Measurements from ENCODE around the gene MPPED2.

Gene MPPED2

DNA sequence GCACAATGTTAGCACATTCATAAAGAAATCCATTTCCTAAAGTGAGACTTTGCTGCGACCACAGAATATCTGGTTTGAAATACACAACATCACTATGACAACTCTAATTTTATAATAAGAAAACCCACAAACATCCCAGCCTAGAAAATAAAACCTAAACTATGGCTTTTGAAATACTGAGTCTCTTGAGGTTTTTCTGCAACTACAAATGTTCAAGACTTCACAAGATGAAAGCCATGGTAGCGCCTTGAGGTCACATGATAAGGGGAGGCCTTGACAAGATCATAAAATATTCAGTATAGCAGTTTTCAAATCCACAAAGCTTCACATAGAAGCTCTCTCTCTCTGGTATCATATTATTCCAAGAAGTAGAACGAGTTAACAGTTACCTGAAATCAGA is 126.8 kb downstream of the MPPED2 start:
- Histone ChIP-seq H3K4me1 (ENCODE audit: control insufficient read depth, insufficient read depth, low read length) (no peaks in the 10 kb centered on the region), H3K9me3 (replicated peaks; ENCODE audit: low read length) (no peaks in the 10 kb centered on the region), H3K9ac (ENCODE audit: low read depth, low read length) (no peak overlapping the region), H3K36me3 (ENCODE audit: insufficient read depth, low read length) (no peaks in the 10 kb centered on the region), H3K4me2 (ENCODE audit: low read length) (no peak overlapping the region), H3K27me3 (ENCODE audit: control insufficient read depth, insufficient read depth, low read length) (no peaks in the 10 kb centered on the region), H3K4me3 (ENCODE audit: low read length) (no peak overlapping the region)

DNA sequence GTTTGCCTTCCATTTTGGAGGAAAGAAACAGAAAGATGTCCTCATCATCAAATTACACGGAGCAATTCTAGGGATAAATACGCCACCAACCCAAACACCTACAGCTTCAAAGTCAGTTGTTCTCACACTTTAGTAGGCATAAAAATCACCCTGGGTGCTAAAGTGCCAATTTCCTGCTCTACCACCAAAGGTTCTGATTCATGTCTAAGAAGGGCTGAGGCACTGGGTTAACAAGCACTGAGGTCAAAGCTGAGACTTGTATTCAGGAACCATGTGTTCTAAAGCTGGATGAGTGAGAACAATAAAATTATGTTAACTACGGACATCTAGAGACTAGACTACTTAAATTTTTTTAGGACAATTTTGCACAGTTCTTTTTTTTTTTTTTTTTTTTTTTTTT is 127.6 kb downstream of the MPPED2 start:
- H3K4me3 ChIP-seq (ENCODE audit: low read length), result no peak overlapping the region
- H3K9ac ChIP-seq (ENCODE audit: low read depth, low read length), result no peak overlapping the region
- H3K36me3 ChIP-seq (ENCODE audit: insufficient read depth, low read length), result no peaks in the 10 kb centered on the region
- H3K4me1 ChIP-seq (ENCODE audit: control insufficient read depth, insufficient read depth, low read length), result no peaks in the 10 kb centered on the region
- H3K4me2 ChIP-seq (ENCODE audit: low read length), result no peak overlapping the region
- H3K9me3 ChIP-seq (replicated peaks; ENCODE audit: low read length), result no peaks in the 10 kb centered on the region
- H3K27me3 ChIP-seq (ENCODE audit: control insufficient read depth, insufficient read depth, low read length), result no peaks in the 10 kb centered on the region

DNA sequence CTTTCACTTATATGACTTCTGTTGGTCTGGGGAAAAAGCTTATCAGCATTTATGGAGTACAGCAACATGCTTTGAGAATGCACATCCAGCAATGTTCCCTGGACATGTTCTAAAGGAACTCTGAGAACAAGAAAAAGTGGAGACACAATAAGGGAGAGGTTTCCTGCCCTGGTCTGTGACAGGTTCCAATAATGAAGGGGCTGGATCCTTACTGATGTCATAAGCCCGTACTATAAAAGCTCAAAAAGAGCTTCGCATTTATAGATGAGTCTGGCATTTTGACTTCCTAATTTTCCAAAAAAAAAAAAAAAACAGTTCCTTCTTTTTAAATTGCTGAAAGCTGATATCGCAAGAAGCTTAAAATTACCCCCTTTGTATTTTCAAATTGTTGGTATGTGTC is 129.1 kb downstream of the MPPED2 start:
- no peaks in the 10 kb centered on the region for H3K4me1 ChIP-seq (ENCODE audit: control insufficient read depth, insufficient read depth, low read length)

DNA sequence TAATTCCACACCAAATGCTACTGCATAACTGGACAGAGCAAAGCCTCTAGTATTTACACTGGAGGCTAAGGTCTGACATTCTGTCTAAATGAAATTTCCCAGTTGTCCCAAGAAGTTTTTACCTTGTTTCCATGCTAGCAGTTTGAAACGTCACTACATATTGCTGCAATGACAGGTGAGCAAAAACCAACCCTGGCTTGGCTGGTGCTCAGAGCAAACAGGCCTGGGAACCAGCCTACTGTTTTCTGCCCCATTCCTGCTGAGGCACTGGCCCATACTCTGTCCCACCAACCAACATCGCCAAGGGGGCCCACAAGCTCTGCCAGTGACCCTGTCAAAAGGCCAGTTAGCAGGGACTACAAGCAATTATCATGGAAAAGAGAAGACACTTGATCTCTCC is 131.1 kb downstream of the MPPED2 start:
- Histone ChIP-seq H3K4me1 (ENCODE audit: control insufficient read depth, insufficient read depth, low read length) (no peaks in the 10 kb centered on the region), H3K9ac (ENCODE audit: low read depth, low read length) (no peak overlapping the region), H3K36me3 (ENCODE audit: insufficient read depth, low read length) (no peaks in the 10 kb centered on the region), H3K4me3 (ENCODE audit: low read length) (no peak overlapping the region), H3K9me3 (replicated peaks; ENCODE audit: low read length) (no peaks in the 10 kb centered on the region), H3K4me2 (ENCODE audit: low read length) (no peak overlapping the region), H3K27me3 (ENCODE audit: control insufficient read depth, insufficient read depth, low read length) (no peaks in the 10 kb centered on the region)

More for the DNA sequence above, 129.1 kb downstream of the MPPED2 start:
- H3K27me3 ChIP-seq (ENCODE audit: control insufficient read depth, insufficient read depth, low read length), result no peaks in the 10 kb centered on the region
- no peak overlapping the region for H3K9ac ChIP-seq (ENCODE audit: low read depth, low read length)
- H3K4me2 ChIP-seq (ENCODE audit: low read length), result no peak overlapping the region
- no peaks in the 10 kb centered on the region for H3K9me3 ChIP-seq (replicated peaks; ENCODE audit: low read length)
- H3K4me3 ChIP-seq (ENCODE audit: low read length), result no peak overlapping the region
- H3K36me3 ChIP-seq (ENCODE audit: insufficient read depth, low read length), result no peaks in the 10 kb centered on the region

DNA sequence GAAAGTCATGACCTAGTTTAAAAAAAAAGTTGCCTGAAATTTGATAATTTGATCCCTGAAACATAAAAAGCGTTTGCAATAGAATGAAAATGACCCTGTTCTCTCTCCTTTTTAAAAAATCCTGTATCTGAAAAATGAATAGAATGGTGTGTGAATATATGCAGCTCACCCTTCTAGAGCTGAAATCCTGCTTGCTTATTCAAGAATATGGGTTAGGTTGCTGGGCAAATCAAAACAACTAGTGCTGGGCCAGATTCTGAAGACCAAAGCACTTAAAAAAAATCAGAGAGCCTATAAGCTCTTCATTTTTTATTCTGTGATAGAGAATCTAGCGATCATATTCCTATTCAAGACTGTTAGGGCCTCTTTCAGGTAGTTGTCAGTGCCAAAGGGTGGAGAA is 131.6 kb downstream of the MPPED2 start:
- H3K4me2 ChIP-seq (ENCODE audit: low read length), result no peak overlapping the region
- H3K9ac ChIP-seq (ENCODE audit: low read depth, low read length), result no peak overlapping the region
- H3K4me1 ChIP-seq (ENCODE audit: control insufficient read depth, insufficient read depth, low read length), result no peaks in the 10 kb centered on the region
- no peaks in the 10 kb centered on the region for H3K9me3 ChIP-seq (replicated peaks; ENCODE audit: low read length)
- H3K4me3 ChIP-seq (ENCODE audit: low read length), result no peak overlapping the region
- no peaks in the 10 kb centered on the region for H3K36me3 ChIP-seq (ENCODE audit: insufficient read depth, low read length)
- H3K27me3 ChIP-seq (ENCODE audit: control insufficient read depth, insufficient read depth, low read length), result no peaks in the 10 kb centered on the region

DNA sequence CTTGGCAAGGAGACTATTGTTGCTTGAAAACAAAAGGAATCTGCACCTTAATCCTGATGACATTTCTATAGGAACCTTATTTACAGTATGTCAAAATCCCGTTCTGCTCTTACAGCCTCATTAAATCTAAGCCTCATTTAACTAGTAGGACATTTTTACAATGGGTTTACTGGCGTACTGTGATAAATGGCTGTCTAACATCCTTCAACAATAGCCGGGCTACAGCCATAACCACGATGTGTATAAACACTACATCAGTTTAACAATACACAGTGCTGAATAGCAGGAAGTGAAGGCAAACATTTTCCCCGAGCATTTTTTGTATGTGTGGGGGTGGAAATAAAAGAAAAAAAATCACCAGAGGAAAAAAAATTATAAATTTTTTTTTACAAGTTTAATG is 132.0 kb downstream of the MPPED2 start:
- H3K9me3 ChIP-seq (replicated peaks; ENCODE audit: low read length), result no peaks in the 10 kb centered on the region
- H3K4me1 ChIP-seq (ENCODE audit: control insufficient read depth, insufficient read depth, low read length), result no peaks in the 10 kb centered on the region
- H3K4me3 ChIP-seq (ENCODE audit: low read length), result no peak overlapping the region

DNA sequence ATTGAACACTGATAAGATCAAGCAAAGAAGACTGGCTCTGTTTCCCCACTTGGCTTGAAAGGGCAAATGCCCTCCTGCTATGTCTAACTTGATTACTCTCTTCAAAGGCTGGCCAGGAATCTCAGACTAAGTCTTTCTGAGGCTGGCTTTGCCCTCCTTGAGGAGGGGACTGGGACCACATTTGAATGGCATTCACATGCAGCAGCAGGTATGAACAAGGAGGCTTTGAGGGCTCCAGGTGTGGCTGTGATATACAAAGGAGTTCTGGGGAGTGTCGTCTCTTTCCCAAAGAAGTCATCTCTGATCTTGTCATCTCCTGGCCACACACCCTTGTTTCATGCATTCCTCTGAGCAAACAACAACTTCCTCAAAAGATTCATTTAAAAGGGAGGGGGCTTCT is 132.4 kb downstream of the MPPED2 start:
- Histone ChIP-seq H3K9me3 (replicated peaks; ENCODE audit: low read length) (no peaks in the 10 kb centered on the region), H3K4me2 (ENCODE audit: low read length) (no peak overlapping the region), H3K36me3 (ENCODE audit: insufficient read depth, low read length) (no peaks in the 10 kb centered on the region), H3K27me3 (ENCODE audit: control insufficient read depth, insufficient read depth, low read length) (no peaks in the 10 kb centered on the region), H3K4me3 (ENCODE audit: low read length) (no peak overlapping the region), H3K9ac (ENCODE audit: low read depth, low read length) (no peak overlapping the region), H3K4me1 (ENCODE audit: control insufficient read depth, insufficient read depth, low read length) (no peaks in the 10 kb centered on the region)

More for the DNA sequence above, 132.0 kb downstream of the MPPED2 start:
- H3K36me3 ChIP-seq (ENCODE audit: insufficient read depth, low read length), result no peaks in the 10 kb centered on the region
- H3K4me2 ChIP-seq (ENCODE audit: low read length), result no peak overlapping the region
- no peak overlapping the region for H3K9ac ChIP-seq (ENCODE audit: low read depth, low read length)
- no peaks in the 10 kb centered on the region for H3K27me3 ChIP-seq (ENCODE audit: control insufficient read depth, insufficient read depth, low read length)

DNA sequence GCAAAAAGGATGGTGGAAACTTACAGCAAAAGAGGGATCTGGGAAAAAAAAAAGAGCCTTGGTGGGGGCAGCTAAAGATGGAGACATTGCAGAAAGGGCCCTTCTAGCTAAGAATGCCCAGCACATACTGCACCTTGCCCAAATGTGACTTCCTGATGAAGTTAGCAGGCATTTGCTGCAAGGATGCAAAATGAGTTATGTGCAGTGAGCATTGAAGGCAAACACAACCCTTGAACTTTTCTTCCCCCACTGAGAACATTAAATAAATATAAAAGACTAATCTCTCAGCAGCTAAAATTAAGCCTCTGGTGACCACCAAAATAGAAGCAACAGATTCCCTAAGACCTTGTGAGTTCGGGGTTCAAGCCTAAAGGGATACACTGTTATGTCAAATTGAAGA is 133.3 kb downstream of the MPPED2 start:
- Histone ChIP-seq H3K4me2 (ENCODE audit: low read length) (no peak overlapping the region), H3K9me3 (replicated peaks; ENCODE audit: low read length) (no peaks in the 10 kb centered on the region), H3K4me1 (ENCODE audit: control insufficient read depth, insufficient read depth, low read length) (no peaks in the 10 kb centered on the region), H3K9ac (ENCODE audit: low read depth, low read length) (no peak overlapping the region), H3K27me3 (ENCODE audit: control insufficient read depth, insufficient read depth, low read length) (no peaks in the 10 kb centered on the region), H3K4me3 (ENCODE audit: low read length) (no peak overlapping the region), H3K36me3 (ENCODE audit: insufficient read depth, low read length) (no peaks in the 10 kb centered on the region)

DNA sequence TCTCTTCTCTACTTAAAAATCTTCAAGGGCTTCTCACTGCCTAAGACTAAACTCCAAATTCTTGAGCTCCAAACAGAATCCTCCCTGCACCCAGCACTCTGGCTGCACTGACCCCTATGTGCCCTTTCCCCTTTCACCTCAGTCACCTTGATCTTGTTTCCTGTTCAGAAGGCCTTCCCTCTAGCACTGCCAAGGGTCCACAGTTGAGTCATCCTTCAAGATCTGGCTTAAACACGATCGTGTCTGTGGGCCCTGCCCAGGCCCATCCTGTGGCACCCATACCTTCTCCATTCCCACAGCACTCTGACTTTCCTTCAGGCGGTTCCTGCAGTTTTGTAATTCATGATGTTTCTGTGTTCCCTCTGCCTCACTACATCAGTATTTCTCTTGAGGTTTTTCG is 134.0 kb downstream of the MPPED2 start:
- Histone ChIP-seq H3K27me3 (ENCODE audit: control insufficient read depth, insufficient read depth, low read length) (no peaks in the 10 kb centered on the region), H3K9ac (ENCODE audit: low read depth, low read length) (no peak overlapping the region), H3K9me3 (replicated peaks; ENCODE audit: low read length) (no peaks in the 10 kb centered on the region), H3K4me2 (ENCODE audit: low read length) (no peak overlapping the region), H3K4me1 (ENCODE audit: control insufficient read depth, insufficient read depth, low read length) (no peaks in the 10 kb centered on the region), H3K4me3 (ENCODE audit: low read length) (no peak overlapping the region), H3K36me3 (ENCODE audit: insufficient read depth, low read length) (no peaks in the 10 kb centered on the region)

DNA sequence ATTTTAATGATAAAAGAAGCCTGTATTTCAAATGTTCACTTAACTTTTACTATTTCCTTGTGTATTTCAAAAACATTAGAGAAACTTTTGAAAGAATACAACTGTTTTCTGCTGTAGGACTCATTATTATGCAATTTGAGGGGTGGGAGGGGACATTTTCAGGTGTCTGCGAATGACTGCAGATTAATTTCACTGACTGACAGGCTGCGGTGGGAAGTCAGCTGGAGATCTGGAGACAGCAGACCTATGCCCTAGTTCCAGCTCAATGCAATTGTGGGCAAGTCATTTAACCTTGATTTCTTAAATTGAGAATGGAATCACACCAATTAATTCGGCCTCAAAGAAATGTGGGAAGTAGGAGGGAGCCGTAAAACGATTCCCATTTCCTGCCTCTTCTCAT is 134.5 kb downstream of the MPPED2 start:
- no peaks in the 10 kb centered on the region for H3K9me3 ChIP-seq (replicated peaks; ENCODE audit: low read length)
- H3K4me1 ChIP-seq (ENCODE audit: control insufficient read depth, insufficient read depth, low read length), result no peaks in the 10 kb centered on the region
- no peaks in the 10 kb centered on the region for H3K36me3 ChIP-seq (ENCODE audit: insufficient read depth, low read length)
- H3K4me2 ChIP-seq (ENCODE audit: low read length), result no peak overlapping the region
- no peaks in the 10 kb centered on the region for H3K27me3 ChIP-seq (ENCODE audit: control insufficient read depth, insufficient read depth, low read length)
- no peak overlapping the region for H3K4me3 ChIP-seq (ENCODE audit: low read length)
- H3K9ac ChIP-seq (ENCODE audit: low read depth, low read length), result no peak overlapping the region

DNA sequence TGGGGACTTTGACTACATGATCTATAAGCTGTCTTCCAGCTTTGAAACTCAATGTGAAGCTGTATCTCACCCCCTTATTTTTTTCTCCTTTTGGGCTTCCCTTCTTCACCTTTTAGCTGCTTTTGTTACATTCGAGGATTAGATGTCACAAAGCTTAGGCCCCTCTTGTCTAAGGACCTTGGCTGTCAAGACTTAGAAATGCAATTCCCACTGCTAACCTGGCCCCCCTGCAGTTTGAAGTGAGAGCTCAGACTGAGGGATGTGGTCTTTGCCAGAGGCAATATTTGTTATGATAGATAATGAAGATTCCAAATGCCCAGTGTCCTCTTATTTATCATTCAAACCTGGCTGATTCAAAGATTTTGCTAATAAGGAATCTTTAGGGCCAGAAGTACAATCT is 135.0 kb downstream of the MPPED2 start:
- Histone ChIP-seq H3K4me1 (ENCODE audit: control insufficient read depth, insufficient read depth, low read length) (no peaks in the 10 kb centered on the region), H3K27me3 (ENCODE audit: control insufficient read depth, insufficient read depth, low read length) (no peaks in the 10 kb centered on the region), H3K4me3 (ENCODE audit: low read length) (no peak overlapping the region), H3K36me3 (ENCODE audit: insufficient read depth, low read length) (no peaks in the 10 kb centered on the region), H3K4me2 (ENCODE audit: low read length) (no peak overlapping the region), H3K9ac (ENCODE audit: low read depth, low read length) (no peak overlapping the region), H3K9me3 (replicated peaks; ENCODE audit: low read length) (no peaks in the 10 kb centered on the region)

DNA sequence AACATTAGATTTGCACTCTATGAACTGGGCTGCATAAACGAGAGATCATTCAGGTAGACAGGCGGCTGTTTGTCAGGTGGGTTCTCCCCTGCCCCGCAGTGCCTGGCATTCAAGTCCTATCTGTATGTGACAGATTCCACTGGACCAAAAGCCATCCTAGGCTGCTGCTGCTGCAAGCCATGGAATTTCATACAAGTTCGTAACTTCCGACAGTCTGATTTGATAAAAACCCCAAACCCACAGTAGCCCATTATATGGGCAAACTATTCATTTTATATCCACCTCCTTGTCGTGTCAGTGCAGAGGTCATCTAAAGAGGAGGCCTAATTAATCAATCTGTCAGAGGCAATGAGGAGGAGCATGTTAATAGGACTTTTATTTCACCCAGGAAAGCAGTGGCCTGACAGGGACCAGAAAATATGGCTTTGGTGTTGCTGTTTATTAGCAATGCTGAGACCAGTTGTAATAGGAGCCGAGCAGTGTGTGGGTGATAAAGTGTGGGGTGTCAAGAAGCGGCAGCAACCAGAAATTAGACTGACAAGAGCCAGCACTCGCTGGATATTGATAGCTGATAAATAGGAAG is 139.0 kb downstream of the MPPED2 start:
- Histone ChIP-seq H3K9me3 (replicated peaks; ENCODE audit: low read length) (no peaks in the 10 kb centered on the region), H3K4me3 (ENCODE audit: low read length) (no peak overlapping the region), H3K4me1 (ENCODE audit: control insufficient read depth, insufficient read depth, low read length) (no peaks in the 10 kb centered on the region), H3K9ac (ENCODE audit: low read depth, low read length) (no peak overlapping the region), H3K4me2 (ENCODE audit: low read length) (no peak overlapping the region), H3K36me3 (ENCODE audit: insufficient read depth, low read length) (no peaks in the 10 kb centered on the region), H3K27me3 (ENCODE audit: control insufficient read depth, insufficient read depth, low read length) (no peaks in the 10 kb centered on the region)
